ENCODE measurements around the gene AGBL4.

The AGBL4 gene

DNA sequence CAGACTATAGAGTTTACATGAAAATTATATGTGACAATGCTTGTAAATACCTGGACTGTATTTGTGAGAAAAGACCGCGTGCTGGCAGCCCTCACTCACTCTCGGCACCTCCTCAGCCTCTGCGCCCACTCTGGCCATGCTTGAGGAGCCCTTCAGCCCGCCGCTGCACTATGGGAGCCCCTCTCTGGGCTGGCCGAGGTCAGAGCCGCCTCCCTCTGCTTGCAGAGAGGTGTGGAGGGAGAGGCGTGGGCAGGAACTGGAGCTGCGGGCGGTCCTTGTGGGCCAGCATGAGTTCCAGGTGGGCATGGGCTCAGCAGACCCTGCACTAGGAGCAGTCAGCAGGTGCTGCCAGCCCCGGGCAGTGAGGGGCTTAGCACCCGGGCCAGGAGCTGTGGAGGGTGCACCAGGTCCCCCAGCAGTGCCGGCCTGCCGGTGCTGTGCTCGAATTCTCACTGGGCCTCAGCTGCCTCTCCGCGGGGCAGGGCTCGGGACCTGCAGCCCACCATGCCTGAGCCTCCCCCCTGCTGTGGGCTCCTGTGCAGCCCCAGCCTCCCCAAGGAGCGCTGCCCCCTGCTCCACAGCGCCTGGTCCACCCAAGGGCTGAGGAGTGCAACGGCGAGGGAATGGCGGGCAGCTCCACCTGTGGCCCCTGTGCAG is 482.5 kb downstream of the AGBL4 start:
- no peak overlapping the region for H3K9ac ChIP-seq (ENCODE audit: low read depth, low read length)
- ATAC-seq (ENCODE audit: insufficient read depth, low read depth) (no peak), DNase-seq (no peak)
- no peaks in the 10 kb centered on the region for H4K20me1 ChIP-seq (ENCODE audit: insufficient read depth, low read length)
- no peaks in the 10 kb centered on the region for H3K9me3 ChIP-seq (ENCODE audit: insufficient read depth, low read length, severe bottlenecking)
- no peak overlapping the region for H3K4me3 ChIP-seq (ENCODE audit: low read depth in 1 of 2, low read length in 2 of 2)
- H3K27ac ChIP-seq (ENCODE audit: low read length) = no peak overlapping the region
- no peaks in the 10 kb centered on the region for H3K79me2 ChIP-seq (ENCODE audit: insufficient read depth, low read length)
- no peak overlapping the region for H2AFZ ChIP-seq (ENCODE audit: low read depth, low read length)
- H3K4me1 ChIP-seq (ENCODE audit: insufficient read depth, low read length) = no peaks in the 10 kb centered on the region
- no peak overlapping the region for H3K4me2 ChIP-seq (ENCODE audit: insufficient read depth, low read length)
- no peaks in the 10 kb centered on the region for H3K27me3 ChIP-seq (ENCODE audit: insufficient read depth, low read length, poor library complexity)
- TF ChIP-seq EZH2 (IDR thresholded peaks at IDR 0.05; ENCODE audit: borderline replicate concordance, low read depth, low read length, severe bottlenecking) (no peak), CTCF (IDR thresholded peaks at IDR 0.05; ENCODE audit: borderline replicate concordance, extremely low read depth, low read length, poor library complexity, severe bottlenecking) (no peak)
- H3K36me3 ChIP-seq (ENCODE audit: insufficient read depth, low read length) = no peaks in the 10 kb centered on the region

DNA sequence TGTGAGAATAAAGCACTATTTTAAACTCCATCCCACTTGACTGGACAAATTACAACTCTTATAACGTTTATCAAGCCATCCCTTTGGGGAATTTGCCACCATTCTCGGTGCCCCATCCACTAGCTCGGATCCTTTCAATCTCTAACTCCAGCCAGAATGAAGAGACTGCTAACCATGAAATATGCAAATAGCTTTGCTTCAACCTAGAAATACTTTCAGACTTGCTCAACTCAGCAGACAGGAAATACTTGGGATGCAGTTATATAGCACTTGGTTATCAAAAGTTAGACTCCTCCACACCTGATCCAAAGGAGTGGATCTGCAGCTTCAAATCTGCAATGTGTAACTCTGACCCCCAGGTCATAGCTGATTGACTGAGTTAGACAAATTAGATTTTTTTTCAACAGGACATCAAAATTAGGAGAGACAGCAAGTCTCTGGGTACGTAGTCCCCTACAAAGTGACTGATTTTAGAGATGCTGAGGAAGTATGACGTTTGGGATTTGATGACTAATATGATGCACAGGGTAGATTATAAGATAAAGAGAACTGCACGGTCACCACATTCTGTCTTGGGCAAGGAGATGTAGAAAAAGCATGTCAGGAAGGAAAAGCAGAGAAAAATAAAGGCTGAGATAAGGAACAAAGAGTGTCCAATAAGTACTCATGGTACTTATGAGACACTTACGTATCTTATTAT is 496.0 kb downstream of the AGBL4 start:
- Histone ChIP-seq H3K4me3 (ENCODE audit: low read depth in 1 of 2, low read length in 2 of 2) (no peak overlapping the region), H3K79me2 (ENCODE audit: insufficient read depth, low read length) (no peaks in the 10 kb centered on the region), H3K9ac (ENCODE audit: low read depth, low read length) (no peak overlapping the region), H3K9me3 (ENCODE audit: insufficient read depth, low read length, severe bottlenecking) (no peaks in the 10 kb centered on the region), H3K36me3 (ENCODE audit: insufficient read depth, low read length) (no peaks in the 10 kb centered on the region), H2AFZ (ENCODE audit: low read depth, low read length) (no peak overlapping the region), H3K27me3 (ENCODE audit: insufficient read depth, low read length, poor library complexity) (no peaks in the 10 kb centered on the region), H3K4me1 (ENCODE audit: insufficient read depth, low read length) (no peaks in the 10 kb centered on the region), H4K20me1 (ENCODE audit: insufficient read depth, low read length) (no peaks in the 10 kb centered on the region), H3K27ac (ENCODE audit: low read length) (no peak overlapping the region), H3K4me2 (ENCODE audit: insufficient read depth, low read length) (no peak overlapping the region)
- ATAC-seq (ENCODE audit: insufficient read depth, low read depth) (no peak), DNase-seq (no peak)
- TF ChIP-seq EZH2 (IDR thresholded peaks at IDR 0.05; ENCODE audit: borderline replicate concordance, low read depth, low read length, severe bottlenecking) (no peak), CTCF (IDR thresholded peaks at IDR 0.05; ENCODE audit: borderline replicate concordance, extremely low read depth, low read length, poor library complexity, severe bottlenecking) (no peak)

- Histone ChIP-seq H3K79me2 (ENCODE audit: insufficient read depth, low read length) (no peaks in the 10 kb centered on the region), H4K20me1 (ENCODE audit: insufficient read depth, low read length) (no peaks in the 10 kb centered on the region), H3K27ac (ENCODE audit: low read length) (no peak overlapping the region), H3K27me3 (ENCODE audit: insufficient read depth, low read length, poor library complexity) (no peaks in the 10 kb centered on the region), H3K4me3 (ENCODE audit: low read depth in 1 of 2, low read length in 2 of 2) (no peak overlapping the region), H3K4me1 (ENCODE audit: insufficient read depth, low read length) (no peaks in the 10 kb centered on the region), H3K9me3 (ENCODE audit: insufficient read depth, low read length, severe bottlenecking) (no peaks in the 10 kb centered on the region), H3K9ac (ENCODE audit: low read depth, low read length) (no peak overlapping the region), H2AFZ (ENCODE audit: low read depth, low read length) (no peak overlapping the region), H3K4me2 (ENCODE audit: insufficient read depth, low read length) (no peak overlapping the region), H3K36me3 (ENCODE audit: insufficient read depth, low read length) (no peaks in the 10 kb centered on the region)
- ATAC-seq (ENCODE audit: insufficient read depth, low read depth) (no peak), DNase-seq (no peak)
- TF ChIP-seq EZH2 (IDR thresholded peaks at IDR 0.05; ENCODE audit: borderline replicate concordance, low read depth, low read length, severe bottlenecking) (no peak), CTCF (IDR thresholded peaks at IDR 0.05; ENCODE audit: borderline replicate concordance, extremely low read depth, low read length, poor library complexity, severe bottlenecking) (no peak)
These were observed 497.1 kb downstream of the AGBL4 start for GRCh38 chr1:49526672-49527071.
